ENCODE results near the gene ITGA3.

The ITGA3 gene

GRCh38 chr17:50029185-50029584 is 26.7 kb upstream of the ITGA3 start:
- H3K4me2 ChIP-seq = no peak overlapping the region
- no peak overlapping the region for H3K27ac ChIP-seq
- H2AFZ ChIP-seq (ENCODE audit: low read depth) = no peak overlapping the region

GRCh38 chr17:50033316-50033715 is 22.6 kb upstream of the ITGA3 start:
- H3K79me2 ChIP-seq (ENCODE audit: insufficient read depth, low read depth) = no peaks in the 10 kb centered on the region
- no peaks in the 10 kb centered on the region for H4K20me1 ChIP-seq (ENCODE audit: insufficient read depth)
- H3K4me3 ChIP-seq (IDR thresholded peaks at IDR 0.05; ENCODE audit: insufficient read depth, low read depth, low read length) = no peak overlapping the region
- no peak overlapping the region for H3K27ac ChIP-seq
- H3K4me2 ChIP-seq = no peak overlapping the region
- no peak for TF ChIP-seq CTCF (conservative IDR thresholded peaks at IDR 0.05; ENCODE audit: low read depth, low read length)
- H2AFZ ChIP-seq (ENCODE audit: low read depth) = no peak overlapping the region
- H3K9ac ChIP-seq = no peak overlapping the region
- no peaks in the 10 kb centered on the region for H3K4me1 ChIP-seq (ENCODE audit: low read depth, poor library complexity, severe bottlenecking)
- peaks cover 63% of the 10 kb centered on the region for H3K27me3 ChIP-seq (ENCODE audit: insufficient read depth, low read depth)
- no peaks in the 10 kb centered on the region for H3K36me3 ChIP-seq (ENCODE audit: insufficient read depth)

More at GRCh38 chr17:50029185-50029584, 26.7 kb upstream of the ITGA3 start:
- H3K79me2 ChIP-seq (ENCODE audit: insufficient read depth, low read depth) = no peaks in the 10 kb centered on the region
- H4K20me1 ChIP-seq (ENCODE audit: insufficient read depth) = no peaks in the 10 kb centered on the region
- H3K36me3 ChIP-seq (ENCODE audit: insufficient read depth) = no peaks in the 10 kb centered on the region
- TF ChIP-seq CTCF (conservative IDR thresholded peaks at IDR 0.05; ENCODE audit: low read depth, low read length) = no peak
- H3K27me3 ChIP-seq (ENCODE audit: insufficient read depth, low read depth) = peaks cover 42% of the 10 kb centered on the region; the same call in 1 of the 2 replicates
- H3K9ac ChIP-seq = no peak overlapping the region
- H3K4me3 ChIP-seq (IDR thresholded peaks at IDR 0.05; ENCODE audit: insufficient read depth, low read depth, low read length) = no peak overlapping the region
- H3K4me1 ChIP-seq (ENCODE audit: low read depth, poor library complexity, severe bottlenecking) = peaks cover 7% of the 10 kb centered on the region

- Histone ChIP-seq H2AFZ (ENCODE audit: low read depth) (no peak overlapping the region), H3K4me1 (ENCODE audit: low read depth, poor library complexity, severe bottlenecking) (no peaks in the 10 kb centered on the region), H3K9ac (no peak overlapping the region), H3K27me3 (ENCODE audit: insufficient read depth, low read depth) (peaks cover 71% of the 10 kb centered on the region), H3K4me3 (IDR thresholded peaks at IDR 0.05; ENCODE audit: insufficient read depth, low read depth, low read length) (no peak overlapping the region), H3K27ac (no peak overlapping the region), H3K79me2 (ENCODE audit: insufficient read depth, low read depth) (no peaks in the 10 kb centered on the region), H3K36me3 (ENCODE audit: insufficient read depth) (no peaks in the 10 kb centered on the region), H4K20me1 (ENCODE audit: insufficient read depth) (no peaks in the 10 kb centered on the region), H3K4me2 (no peak overlapping the region)
- TF ChIP-seq CTCF (conservative IDR thresholded peaks at IDR 0.05; ENCODE audit: low read depth, low read length) = no peak
These were observed 21.2 kb upstream of the ITGA3 start for GRCh38 chr17:50034498-50035364.

- Histone ChIP-seq H3K27me3 (ENCODE audit: insufficient read depth, low read depth) (peaks cover 75% of the 10 kb centered on the region), H3K9ac (no peak overlapping the region), H3K79me2 (ENCODE audit: insufficient read depth, low read depth) (no peaks in the 10 kb centered on the region), H3K4me1 (ENCODE audit: low read depth, poor library complexity, severe bottlenecking) (no peaks in the 10 kb centered on the region), H3K27ac (no peak overlapping the region), H2AFZ (ENCODE audit: low read depth) (no peak overlapping the region), H4K20me1 (ENCODE audit: insufficient read depth) (no peaks in the 10 kb centered on the region), H3K4me2 (no peak overlapping the region), H3K4me3 (IDR thresholded peaks at IDR 0.05; ENCODE audit: insufficient read depth, low read depth, low read length) (no peak overlapping the region), H3K36me3 (ENCODE audit: insufficient read depth) (no peaks in the 10 kb centered on the region)
- no peak for TF ChIP-seq CTCF (conservative IDR thresholded peaks at IDR 0.05; ENCODE audit: low read depth, low read length)
These were observed 20.5 kb upstream of the ITGA3 start for GRCh38 chr17:50035421-50035879.
